Astrocyte (in vitro differentiated cells and primary cell): ENCODE results near the gene WDR27. TPM values are rescaled to one million over a fixed set of nuclear protein-coding genes. Genes with fewer than 3 reads are reported as not detected.

Experiments
- DNase-seq: peaks from one replicate; pipeline ENCODE4 v3.0.0-alpha.2; 2010; ENCODE audit warnings: low read depth
- FAIRE-seq: peaks from 2 replicates; lab custom pipeline; 2011; peaks lifted over from hg19 to GRCh38; lab: Jason Lieb, UNC
- H2AFZ ChIP-seq: 2 replicates; pipeline ENCODE4 v1.6.0; 2012; ENCODE audit warnings: low read depth, low read length, inconsistent platforms
- H3K27ac ChIP-seq: 2 replicates; pipeline ENCODE4 v1.5.1; 2011; ENCODE audit warnings: low read depth, low read length, inconsistent platforms
- H3K27me3 ChIP-seq: 2 replicates; pipeline ENCODE4 v1.6.0; 2011; ENCODE audit warnings: low read length, inconsistent platforms; ENCODE audit not compliant: insufficient read depth
- H3K36me3 ChIP-seq: 2 replicates; pipeline ENCODE4 v1.5.1; 2011; ENCODE audit warnings: low read length, inconsistent platforms; ENCODE audit not compliant: insufficient read depth
- H3K4me1 ChIP-seq: 2 replicates; pipeline ENCODE4 v1.5.1; 2011; ENCODE audit warnings: low read length, inconsistent platforms; ENCODE audit not compliant: insufficient read depth
- H3K4me2 ChIP-seq: 2 replicates; pipeline ENCODE4 v1.6.0; 2012; ENCODE audit warnings: low read length, inconsistent platforms
- H3K4me3 ChIP-seq: 2 replicates; pipeline ENCODE4 v1.5.1; 2011; ENCODE audit warnings: low read depth, mild to moderate bottlenecking, low read length, inconsistent platforms; ENCODE audit not compliant: insufficient read depth
- H3K79me2 ChIP-seq: 2 replicates; pipeline ENCODE4 v1.6.0; 2012; ENCODE audit warnings: mild to moderate bottlenecking, low read length, inconsistent platforms; ENCODE audit not compliant: insufficient read depth
- H3K9ac ChIP-seq: 2 replicates; pipeline ENCODE4 v1.6.0; 2012; ENCODE audit warnings: mild to moderate bottlenecking, low read length, inconsistent platforms
- H3K9me3 ChIP-seq: 2 replicates; pipeline ENCODE4 v1.5.1; 2012; ENCODE audit warnings: low read depth, mild to moderate bottlenecking, low read length, inconsistent platforms; ENCODE audit not compliant: insufficient read depth
- H4K20me1 ChIP-seq: 2 replicates; pipeline ENCODE4 v1.6.0; 2012; ENCODE audit warnings: low read length, inconsistent platforms; ENCODE audit not compliant: insufficient read depth
- H3K27ac Mint-ChIP-seq: one replicate; pipeline ENCODE4 v1.8.0; 2021; ENCODE audit warnings: mild to moderate bottlenecking, mixed read lengths; ENCODE audit not compliant: unreplicated experiment
- H3K27me3 Mint-ChIP-seq: one replicate; pipeline ENCODE4 v1.8.0; 2021; ENCODE audit warnings: low read depth, mixed read lengths; ENCODE audit not compliant: unreplicated experiment
- H3K36me3 Mint-ChIP-seq: one replicate; pipeline ENCODE4 v1.8.0; 2021; ENCODE audit warnings: low read depth, mixed read lengths; ENCODE audit not compliant: unreplicated experiment
- H3K4me1 Mint-ChIP-seq: one replicate; pipeline ENCODE4 v1.8.0; 2021; ENCODE audit warnings: low read depth, mixed read lengths; ENCODE audit not compliant: unreplicated experiment
- H3K4me3 Mint-ChIP-seq: one replicate; pipeline ENCODE4 v1.8.0; 2021; ENCODE audit warnings: mild to moderate bottlenecking, moderate library complexity, mixed read lengths; ENCODE audit not compliant: unreplicated experiment
- H3K9me3 Mint-ChIP-seq: one replicate; pipeline ENCODE4 v1.8.0; 2021; ENCODE audit warnings: mild to moderate bottlenecking, mixed read lengths; ENCODE audit not compliant: unreplicated experiment
- EZH2 ChIP-seq: IDR thresholded peaks from 2 replicates; pipeline ENCODE4 v1.6.1; 2012; ENCODE audit warnings: mild to moderate bottlenecking, low read length, inconsistent platforms; ENCODE audit not compliant: insufficient read depth
- total RNA-seq: library from RNA; stranded (reverse); gene quantifications from 2 replicates; pipeline ENCODE4 v1.2.1, GENCODE V29; 2021
- TF ChIP-seq, protein P1 (sequence below): IDR thresholded peaks from 2 replicates; pipeline ENCODE4 v1.5.1; 2011; ENCODE audit warnings: low read depth, mild to moderate bottlenecking, inconsistent platforms, low read length, moderate library complexity; ENCODE audit not compliant: insufficient read depth

Gene WDR27
- total RNA-seq, 1 donor from 2014 or later: 31.2 TPM

DNA sequence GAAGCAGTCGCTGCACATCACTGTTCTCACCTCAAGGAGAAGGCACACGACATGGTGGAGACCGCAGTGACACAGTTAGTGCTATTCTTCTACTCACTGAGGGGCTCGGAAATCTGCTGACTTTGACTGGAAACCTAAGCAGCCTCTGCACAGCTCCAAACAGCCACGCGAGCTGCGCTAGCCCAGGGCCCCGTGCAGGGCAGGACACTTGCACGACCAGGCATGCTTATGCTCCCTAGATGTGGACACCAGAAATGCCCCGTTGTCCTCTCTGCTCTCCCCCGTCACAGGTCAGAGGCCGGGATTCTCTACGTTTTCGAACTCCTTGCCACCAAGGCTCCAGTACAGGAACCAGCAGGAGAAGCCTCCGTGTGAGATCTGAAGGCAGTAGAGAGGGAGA lies 201.1 kb downstream of the WDR27 start:
- no peaks in the 10 kb centered on the region for H3K79me2 ChIP-seq
- no peaks in the 10 kb centered on the region for H3K36me3 ChIP-seq
- peaks cover 2% of the 10 kb centered on the region for H3K9me3 Mint-ChIP-seq
- H3K9ac ChIP-seq: no peak overlapping the region
- no peak for TF ChIP-seq EZH2
- TF ChIP-seq, protein P1, sequence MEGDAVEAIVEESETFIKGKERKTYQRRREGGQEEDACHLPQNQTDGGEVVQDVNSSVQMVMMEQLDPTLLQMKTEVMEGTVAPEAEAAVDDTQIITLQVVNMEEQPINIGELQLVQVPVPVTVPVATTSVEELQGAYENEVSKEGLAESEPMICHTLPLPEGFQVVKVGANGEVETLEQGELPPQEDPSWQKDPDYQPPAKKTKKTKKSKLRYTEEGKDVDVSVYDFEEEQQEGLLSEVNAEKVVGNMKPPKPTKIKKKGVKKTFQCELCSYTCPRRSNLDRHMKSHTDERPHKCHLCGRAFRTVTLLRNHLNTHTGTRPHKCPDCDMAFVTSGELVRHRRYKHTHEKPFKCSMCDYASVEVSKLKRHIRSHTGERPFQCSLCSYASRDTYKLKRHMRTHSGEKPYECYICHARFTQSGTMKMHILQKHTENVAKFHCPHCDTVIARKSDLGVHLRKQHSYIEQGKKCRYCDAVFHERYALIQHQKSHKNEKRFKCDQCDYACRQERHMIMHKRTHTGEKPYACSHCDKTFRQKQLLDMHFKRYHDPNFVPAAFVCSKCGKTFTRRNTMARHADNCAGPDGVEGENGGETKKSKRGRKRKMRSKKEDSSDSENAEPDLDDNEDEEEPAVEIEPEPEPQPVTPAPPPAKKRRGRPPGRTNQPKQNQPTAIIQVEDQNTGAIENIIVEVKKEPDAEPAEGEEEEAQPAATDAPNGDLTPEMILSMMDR: no peak
- no peak overlapping the region for H3K4me3 Mint-ChIP-seq
- FAIRE-seq (no peak), DNase-seq (no peak)
- no peaks in the 10 kb centered on the region for H3K9me3 ChIP-seq
- H3K4me2 ChIP-seq: no peak overlapping the region
- H2AFZ ChIP-seq: no peak overlapping the region
- no peaks in the 10 kb centered on the region for H3K27me3 ChIP-seq
- no peak overlapping the region for H3K4me3 ChIP-seq
- H3K27me3 Mint-ChIP-seq: no peaks in the 10 kb centered on the region
- peaks cover 6% of the 10 kb centered on the region for H3K36me3 Mint-ChIP-seq
- H3K4me1 ChIP-seq: no peaks in the 10 kb centered on the region
- H3K27ac Mint-ChIP-seq: no peak overlapping the region
- no peaks in the 10 kb centered on the region for H4K20me1 ChIP-seq
- peaks cover 3% of the 10 kb centered on the region for H3K4me1 Mint-ChIP-seq
- H3K27ac ChIP-seq: no peak overlapping the region

DNA sequence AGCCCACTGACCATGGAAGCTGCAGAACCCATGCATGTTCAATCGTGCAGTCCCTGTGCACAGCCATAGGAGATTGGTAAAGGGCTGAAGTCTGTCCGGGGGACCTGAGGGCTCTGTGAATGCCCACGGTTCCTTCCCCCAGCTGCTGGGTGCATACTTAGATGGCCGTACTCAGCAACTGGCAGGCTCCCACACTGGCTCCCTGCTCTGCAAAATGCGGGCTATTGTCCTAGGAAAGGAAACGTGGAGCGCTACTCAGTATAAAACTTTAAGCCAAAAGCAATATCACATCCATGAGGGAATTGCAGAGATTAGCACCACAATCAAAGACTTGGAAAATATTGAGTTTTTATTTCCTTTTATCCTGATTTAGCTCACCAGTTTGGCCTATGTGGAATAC lies 202.0 kb downstream of the WDR27 start:
- no peaks in the 10 kb centered on the region for H3K79me2 ChIP-seq
- no peaks in the 10 kb centered on the region for H4K20me1 ChIP-seq
- no peak overlapping the region for H3K4me3 ChIP-seq
- FAIRE-seq: no peak
- H3K27me3 ChIP-seq: no peaks in the 10 kb centered on the region
- no peak overlapping the region for H3K27ac ChIP-seq
- H3K9me3 Mint-ChIP-seq: peaks cover 2% of the 10 kb centered on the region
- H3K4me1 ChIP-seq: no peaks in the 10 kb centered on the region
- H3K9ac ChIP-seq: no peak overlapping the region
- H3K4me2 ChIP-seq: no peak overlapping the region
- H3K36me3 ChIP-seq: no peaks in the 10 kb centered on the region
- H3K36me3 Mint-ChIP-seq: peaks cover 6% of the 10 kb centered on the region
- no peak for DNase-seq
- H3K4me1 Mint-ChIP-seq: peaks cover 3% of the 10 kb centered on the region
- H3K27ac Mint-ChIP-seq: no peak overlapping the region
- no peaks in the 10 kb centered on the region for H3K27me3 Mint-ChIP-seq
- H2AFZ ChIP-seq: no peak overlapping the region
- no peak overlapping the region for H3K4me3 Mint-ChIP-seq
- TF ChIP-seq EZH2: no peak
- TF ChIP-seq, protein P1: no peak
- no peaks in the 10 kb centered on the region for H3K9me3 ChIP-seq

DNA sequence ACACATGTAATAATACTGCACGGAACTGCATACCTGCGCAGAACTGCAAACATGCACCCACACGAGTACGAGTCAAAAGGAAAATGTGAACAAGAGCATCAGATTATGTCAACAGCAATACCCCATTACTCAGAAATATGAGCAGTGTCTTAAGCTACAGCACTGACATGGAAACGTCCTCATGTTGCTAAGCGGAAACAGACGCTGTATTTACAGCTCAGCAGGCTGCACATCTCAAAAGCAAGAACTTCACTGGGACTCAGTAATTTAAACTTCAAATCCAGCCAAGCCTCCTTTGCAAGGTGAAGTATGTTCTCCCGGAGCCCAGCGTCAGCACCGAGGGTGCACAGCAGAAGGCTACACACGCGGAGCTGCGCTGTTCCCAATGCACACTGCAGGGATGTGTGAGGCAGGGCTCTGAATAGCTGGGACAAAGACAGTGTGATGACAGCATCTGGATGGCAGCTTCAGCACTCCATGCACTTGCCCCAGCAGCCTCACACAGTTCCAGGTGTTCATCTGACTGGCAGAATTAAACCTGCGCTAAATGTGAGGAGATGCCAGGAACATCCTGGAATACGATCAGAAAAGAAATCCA lies 202.8 kb downstream of the WDR27 start:
- TF ChIP-seq, protein P1: no peak
- no peak for TF ChIP-seq EZH2
- no peaks in the 10 kb centered on the region for H3K4me1 ChIP-seq
- H3K79me2 ChIP-seq: no peaks in the 10 kb centered on the region
- Mint-ChIP-seq H3K4me3 (no peak overlapping the region), H3K27me3 (no peaks in the 10 kb centered on the region), H3K9me3 (peaks cover 2% of the 10 kb centered on the region), H3K4me1 (peaks cover 3% of the 10 kb centered on the region), H3K27ac (no peak overlapping the region), H3K36me3 (peaks cover 6% of the 10 kb centered on the region)
- no peak for DNase-seq
- H3K9ac ChIP-seq: no peak overlapping the region
- H3K36me3 ChIP-seq: no peaks in the 10 kb centered on the region
- no peaks in the 10 kb centered on the region for H3K9me3 ChIP-seq
- H4K20me1 ChIP-seq: no peaks in the 10 kb centered on the region
- H3K4me3 ChIP-seq: no peak overlapping the region
- no peak for FAIRE-seq
- no peak overlapping the region for H3K4me2 ChIP-seq
- H3K27me3 ChIP-seq: no peaks in the 10 kb centered on the region
- H2AFZ ChIP-seq: no peak overlapping the region
- H3K27ac ChIP-seq: no peak overlapping the region
